Ishikawa (cell line): ENCODE measurements around the gene PPT2.
A peak's percentile ranks its signal among the peaks of the same experiment; 100 is the strongest.

Source experiments
- CEBPB ChIP-seq: IDR thresholded peaks from 2 replicates; pipeline ENCODE4 v1.6.1; 2012
- CREB1 ChIP-seq: IDR thresholded peaks from 2 replicates; pipeline ENCODE4 v1.6.1; 2012; ENCODE audit warnings: low read depth
- EGR1 ChIP-seq: IDR thresholded peaks from 2 replicates; pipeline ENCODE4 v1.6.1; 2012
- EP300 ChIP-seq: IDR thresholded peaks from 2 replicates; pipeline ENCODE4 v1.6.1; 2012; ENCODE audit warnings: borderline replicate concordance
- FOXM1 ChIP-seq: IDR thresholded peaks from 2 replicates; pipeline ENCODE4 v1.6.1; 2012; ENCODE audit warnings: low read depth, borderline replicate concordance
- RAD21 ChIP-seq: IDR thresholded peaks from 2 replicates; pipeline ENCODE4 v1.6.1; 2012; ENCODE audit warnings: low read depth
- TAF1 ChIP-seq: IDR thresholded peaks from 2 replicates; pipeline ENCODE4 v1.6.1; 2012; ENCODE audit warnings: low read depth, mild to moderate bottlenecking
- TCF12 ChIP-seq: IDR thresholded peaks from 2 replicates; pipeline ENCODE4 v1.6.1; 2012; ENCODE audit warnings: low read depth
- TEAD4 ChIP-seq: IDR thresholded peaks from 2 replicates; pipeline ENCODE4 v1.6.1; 2012
- USF1 ChIP-seq: IDR thresholded peaks from 2 replicates; pipeline ENCODE4 v1.6.1; 2012
- YY1 ChIP-seq: IDR thresholded peaks from 2 replicates; pipeline ENCODE4 v1.6.1; 2012; ENCODE audit warnings: low read depth
- ZBTB7A ChIP-seq: IDR thresholded peaks from 2 replicates; pipeline ENCODE4 v1.6.1; 2012; ENCODE audit warnings: low read depth
- TF ChIP-seq, protein P1 (sequence below): IDR thresholded peaks from 2 replicates; pipeline ENCODE4 v1.6.1; 2012; ENCODE audit warnings: low read depth, mild to moderate bottlenecking
- TF ChIP-seq, protein P2 (sequence below): IDR thresholded peaks from 2 replicates; pipeline ENCODE4 v1.6.1; 2012

- no peak for TF ChIP-seq YY1
- TF ChIP-seq RAD21, result peak; percentile 62
- TF ChIP-seq, protein P1, sequence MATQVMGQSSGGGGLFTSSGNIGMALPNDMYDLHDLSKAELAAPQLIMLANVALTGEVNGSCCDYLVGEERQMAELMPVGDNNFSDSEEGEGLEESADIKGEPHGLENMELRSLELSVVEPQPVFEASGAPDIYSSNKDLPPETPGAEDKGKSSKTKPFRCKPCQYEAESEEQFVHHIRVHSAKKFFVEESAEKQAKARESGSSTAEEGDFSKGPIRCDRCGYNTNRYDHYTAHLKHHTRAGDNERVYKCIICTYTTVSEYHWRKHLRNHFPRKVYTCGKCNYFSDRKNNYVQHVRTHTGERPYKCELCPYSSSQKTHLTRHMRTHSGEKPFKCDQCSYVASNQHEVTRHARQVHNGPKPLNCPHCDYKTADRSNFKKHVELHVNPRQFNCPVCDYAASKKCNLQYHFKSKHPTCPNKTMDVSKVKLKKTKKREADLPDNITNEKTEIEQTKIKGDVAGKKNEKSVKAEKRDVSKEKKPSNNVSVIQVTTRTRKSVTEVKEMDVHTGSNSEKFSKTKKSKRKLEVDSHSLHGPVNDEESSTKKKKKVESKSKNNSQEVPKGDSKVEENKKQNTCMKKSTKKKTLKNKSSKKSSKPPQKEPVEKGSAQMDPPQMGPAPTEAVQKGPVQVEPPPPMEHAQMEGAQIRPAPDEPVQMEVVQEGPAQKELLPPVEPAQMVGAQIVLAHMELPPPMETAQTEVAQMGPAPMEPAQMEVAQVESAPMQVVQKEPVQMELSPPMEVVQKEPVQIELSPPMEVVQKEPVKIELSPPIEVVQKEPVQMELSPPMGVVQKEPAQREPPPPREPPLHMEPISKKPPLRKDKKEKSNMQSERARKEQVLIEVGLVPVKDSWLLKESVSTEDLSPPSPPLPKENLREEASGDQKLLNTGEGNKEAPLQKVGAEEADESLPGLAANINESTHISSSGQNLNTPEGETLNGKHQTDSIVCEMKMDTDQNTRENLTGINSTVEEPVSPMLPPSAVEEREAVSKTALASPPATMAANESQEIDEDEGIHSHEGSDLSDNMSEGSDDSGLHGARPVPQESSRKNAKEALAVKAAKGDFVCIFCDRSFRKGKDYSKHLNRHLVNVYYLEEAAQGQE, result no peak
- TF ChIP-seq EP300, result no peak
- TF ChIP-seq EGR1, result no peak
- no peak for TF ChIP-seq TEAD4
- TF ChIP-seq, protein P2, sequence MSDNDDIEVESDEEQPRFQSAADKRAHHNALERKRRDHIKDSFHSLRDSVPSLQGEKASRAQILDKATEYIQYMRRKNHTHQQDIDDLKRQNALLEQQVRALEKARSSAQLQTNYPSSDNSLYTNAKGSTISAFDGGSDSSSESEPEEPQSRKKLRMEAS, result peak; percentile 40; the same call in 1 of the 2 replicates
- no peak; the same call in 1 of the 2 replicates for TF ChIP-seq TCF12
- TF ChIP-seq TAF1, result no peak
- TF ChIP-seq ZBTB7A, result 0 out of 2 replicates have a peak, but pooled peaks have one; percentile 50
- TF ChIP-seq CEBPB, result no peak
- no peak for TF ChIP-seq USF1
- TF ChIP-seq FOXM1, result no peak
- no peak for TF ChIP-seq CREB1
Observed at GRCh38 chr6:32154514-32155161, 697 bp downstream of the PPT2 start.
